Neural crest cell (in vitro differentiated cells): Measurements from ENCODE around the gene AP1M2. TPM values are rescaled to one million over a fixed set of nuclear protein-coding genes. Genes with fewer than 3 reads are reported as not detected.
"Not testable (repeated sequence)": the region's sequence is repeated elsewhere in the genome, so short reads cannot be mapped to it uniquely, and the experiment has no call there.

Experiments
- DNase-seq: peaks from one replicate; pipeline ENCODE4 v3.0.0; 2021; ENCODE audit warnings: low read depth, mixed read lengths, low spot score
- H3K27ac Mint-ChIP-seq: one replicate; pipeline ENCODE4 v1.8.0; 2021; ENCODE audit warnings: mild to moderate bottlenecking, mixed read lengths; ENCODE audit not compliant: unreplicated experiment
- H3K27me3 Mint-ChIP-seq: 2 replicates; pipeline ENCODE4 v1.8.0; 2021; ENCODE audit warnings: low read depth, mild to moderate bottlenecking, mixed read lengths
- H3K36me3 Mint-ChIP-seq: 2 replicates; pipeline ENCODE4 v1.8.0; 2021; ENCODE audit warnings: low read depth, mild to moderate bottlenecking, mixed read lengths
- H3K4me1 Mint-ChIP-seq: 2 replicates; pipeline ENCODE4 v1.8.0; 2021; ENCODE audit warnings: mixed read lengths
- H3K4me3 Mint-ChIP-seq: one replicate; pipeline ENCODE4 v1.8.0; 2021; ENCODE audit warnings: mild to moderate bottlenecking, mixed read lengths
- H3K9me3 Mint-ChIP-seq: 2 replicates; pipeline ENCODE4 v1.8.0; 2021; ENCODE audit warnings: mixed read lengths
- CTCF ChIP-seq: fragments of 200-600 bp; sonication (generic); conservative IDR thresholded peaks from 2 replicates; pipeline ENCODE4 v1.5.0; 2021; ENCODE audit warnings: antibody characterized with exemption, mild to moderate bottlenecking
- total RNA-seq: library from RNA; stranded (reverse); gene quantifications from 2 replicates; pipeline ENCODE4 v1.2.1, GENCODE V29; 2021

Gene AP1M2
- total RNA-seq, 1 donor from 2014 or later: not detected

GRCh38 chr19:10553087-10553667 is 33.9 kb downstream of the AP1M2 start:
- peaks cover 5% of the 10 kb centered on the region for H3K36me3 Mint-ChIP-seq
- TF ChIP-seq CTCF: no peak

GRCh38 chr19:10552510-10553053 is 34.5 kb downstream of the AP1M2 start:
- Mint-ChIP-seq H3K36me3 (peaks cover 3% of the 10 kb centered on the region), H3K27me3 (no peaks in the 10 kb centered on the region), H3K4me1 (no peaks in the 10 kb centered on the region), H3K4me3 (no peak overlapping the region), H3K9me3 (no peaks in the 10 kb centered on the region), H3K27ac (no peak overlapping the region)
- TF ChIP-seq CTCF: no peak
- DNase-seq: no peak

More at GRCh38 chr19:10553087-10553667, 33.9 kb downstream of the AP1M2 start:
- Mint-ChIP-seq H3K4me1 (no peaks in the 10 kb centered on the region), H3K9me3 (no peaks in the 10 kb centered on the region), H3K4me3 (no peak overlapping the region), H3K27me3 (no peaks in the 10 kb centered on the region), H3K27ac (no peak overlapping the region)
- DNase-seq: no peak

GRCh38 chr19:10551698-10552301 is 35.3 kb downstream of the AP1M2 start:
- no peak for DNase-seq
- no peaks in the 10 kb centered on the region for H3K9me3 Mint-ChIP-seq
- peak overlapping the region; percentile 27 for H3K4me3 Mint-ChIP-seq
- no peak for TF ChIP-seq CTCF
- H3K36me3 Mint-ChIP-seq: peaks cover 3% of the 10 kb centered on the region
- no peaks in the 10 kb centered on the region for H3K4me1 Mint-ChIP-seq
- H3K27ac Mint-ChIP-seq: no peak overlapping the region
- H3K27me3 Mint-ChIP-seq: no peaks in the 10 kb centered on the region

- not testable (repeated sequence) for DNase-seq, H3K4me3 Mint-ChIP-seq, H3K4me1 Mint-ChIP-seq, H3K36me3 Mint-ChIP-seq, H3K27me3 Mint-ChIP-seq, H3K9me3 Mint-ChIP-seq, H3K27ac Mint-ChIP-seq
Measured at GRCh38 chr19:10551006-10551405, 36.1 kb downstream of the AP1M2 start.

- no peak overlapping the region for H3K27ac Mint-ChIP-seq
- H3K4me3 Mint-ChIP-seq: no peak overlapping the region
- no peak for DNase-seq
- no peaks in the 10 kb centered on the region for H3K4me1 Mint-ChIP-seq
- no peak for TF ChIP-seq CTCF
- H3K36me3 Mint-ChIP-seq: peaks cover 3% of the 10 kb centered on the region
- no peaks in the 10 kb centered on the region for H3K27me3 Mint-ChIP-seq
- no peaks in the 10 kb centered on the region for H3K9me3 Mint-ChIP-seq
Measured at GRCh38 chr19:10550336-10550735, 36.8 kb downstream of the AP1M2 start.

- no peak for TF ChIP-seq CTCF
- H3K36me3 Mint-ChIP-seq: peaks cover 3% of the 10 kb centered on the region
- H3K4me1 Mint-ChIP-seq: peaks cover 5% of the 10 kb centered on the region
- H3K27ac Mint-ChIP-seq: no peak overlapping the region
- H3K9me3 Mint-ChIP-seq: no peaks in the 10 kb centered on the region
- H3K27me3 Mint-ChIP-seq: no peaks in the 10 kb centered on the region
- DNase-seq: no peak
- no peak overlapping the region for H3K4me3 Mint-ChIP-seq
Measured at GRCh38 chr19:10549733-10550132, 37.4 kb downstream of the AP1M2 start.
